ENCODE data around the gene DRC3.

The DRC3 gene

DNA sequence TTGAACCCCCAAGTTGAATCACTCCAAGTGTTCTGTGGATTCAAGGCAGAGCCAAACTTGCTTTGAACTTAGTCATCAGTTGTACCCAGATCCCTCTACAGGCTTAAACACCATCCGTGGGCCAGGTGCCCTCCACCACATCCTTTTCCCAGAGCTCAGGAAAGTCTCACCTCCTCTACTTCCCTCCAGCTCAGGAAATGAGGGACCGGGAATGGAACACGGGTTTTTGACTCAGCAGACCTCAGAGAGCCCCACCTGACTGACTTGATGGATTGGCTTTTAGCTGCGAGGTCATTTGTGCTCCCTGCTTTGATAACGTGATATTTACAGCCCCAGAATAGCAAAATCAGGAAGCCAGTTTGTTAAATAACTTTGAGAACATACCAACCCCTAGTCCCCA lies 86.6 kb downstream of the DRC3 start:
- no peak overlapping the region for H3K4me3 ChIP-seq (ENCODE audit: low read depth, low read length)
- TF ChIP-seq, protein P1, sequence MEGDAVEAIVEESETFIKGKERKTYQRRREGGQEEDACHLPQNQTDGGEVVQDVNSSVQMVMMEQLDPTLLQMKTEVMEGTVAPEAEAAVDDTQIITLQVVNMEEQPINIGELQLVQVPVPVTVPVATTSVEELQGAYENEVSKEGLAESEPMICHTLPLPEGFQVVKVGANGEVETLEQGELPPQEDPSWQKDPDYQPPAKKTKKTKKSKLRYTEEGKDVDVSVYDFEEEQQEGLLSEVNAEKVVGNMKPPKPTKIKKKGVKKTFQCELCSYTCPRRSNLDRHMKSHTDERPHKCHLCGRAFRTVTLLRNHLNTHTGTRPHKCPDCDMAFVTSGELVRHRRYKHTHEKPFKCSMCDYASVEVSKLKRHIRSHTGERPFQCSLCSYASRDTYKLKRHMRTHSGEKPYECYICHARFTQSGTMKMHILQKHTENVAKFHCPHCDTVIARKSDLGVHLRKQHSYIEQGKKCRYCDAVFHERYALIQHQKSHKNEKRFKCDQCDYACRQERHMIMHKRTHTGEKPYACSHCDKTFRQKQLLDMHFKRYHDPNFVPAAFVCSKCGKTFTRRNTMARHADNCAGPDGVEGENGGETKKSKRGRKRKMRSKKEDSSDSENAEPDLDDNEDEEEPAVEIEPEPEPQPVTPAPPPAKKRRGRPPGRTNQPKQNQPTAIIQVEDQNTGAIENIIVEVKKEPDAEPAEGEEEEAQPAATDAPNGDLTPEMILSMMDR (IDR thresholded peaks at IDR 0.05; ENCODE audit: low read depth, low read length, missing control alignments), result no peak
- no peak for DNase-seq (ENCODE audit: low read depth)

DNA sequence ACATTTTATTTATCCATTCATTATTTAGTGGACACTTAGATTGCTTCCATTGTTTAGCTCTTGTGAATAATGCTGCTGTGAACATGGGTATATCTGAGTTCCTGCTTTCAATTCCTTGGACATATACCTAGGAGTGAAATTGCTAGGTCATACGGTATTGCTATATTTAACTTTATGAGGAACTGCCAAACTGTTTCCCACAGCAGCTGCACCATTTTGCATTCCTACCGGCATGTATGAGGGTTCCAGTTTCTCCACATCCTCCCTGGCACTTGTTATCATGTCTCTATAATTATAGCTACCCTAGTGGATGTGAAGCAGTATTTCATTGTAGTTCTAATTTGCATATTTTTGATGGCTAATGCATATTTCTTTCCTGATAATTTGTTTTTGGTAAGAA lies 91.4 kb downstream of the DRC3 start:
- DNase-seq (ENCODE audit: low read depth), result no peak
- TF ChIP-seq, protein P1 (IDR thresholded peaks at IDR 0.05; ENCODE audit: low read depth, low read length, missing control alignments), result no peak

DNA sequence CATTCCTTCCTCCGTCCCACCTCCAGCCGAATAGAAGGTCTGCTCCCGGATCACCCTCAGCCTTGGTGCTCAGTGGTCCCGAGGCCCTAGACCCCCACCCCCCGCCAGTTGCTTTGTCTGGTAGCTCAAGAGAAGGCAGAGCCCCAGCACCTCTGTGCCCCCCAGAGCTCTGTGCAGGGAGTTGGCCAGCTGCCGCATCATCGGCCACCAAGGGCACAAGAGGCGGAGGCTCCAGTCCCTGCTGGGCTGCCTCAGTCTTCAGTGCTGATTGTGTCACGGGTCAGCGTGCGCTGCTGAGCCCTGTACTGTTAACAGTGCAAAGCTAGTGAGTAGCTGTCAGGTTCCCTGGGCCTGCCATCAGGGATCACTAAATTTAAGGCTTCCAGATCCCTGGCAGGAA lies 92.9 kb downstream of the DRC3 start:
- no peak overlapping the region for H3K4me3 ChIP-seq (ENCODE audit: low read depth, low read length)
- DNase-seq (ENCODE audit: low read depth), result no peak
- TF ChIP-seq, protein P1 (IDR thresholded peaks at IDR 0.05; ENCODE audit: low read depth, low read length, missing control alignments), result no peak

More for the DNA sequence above, 91.4 kb downstream of the DRC3 start:
- no peak overlapping the region for H3K4me3 ChIP-seq (ENCODE audit: low read depth, low read length)
